ENCODE data around the gene MLPH. TPM values are rescaled to one million over a fixed set of nuclear protein-coding genes. Genes with fewer than 3 reads are reported as not detected.

The MLPH gene
- total RNA-seq, 1 donor from 2014 or later = 27.3 TPM

DNA sequence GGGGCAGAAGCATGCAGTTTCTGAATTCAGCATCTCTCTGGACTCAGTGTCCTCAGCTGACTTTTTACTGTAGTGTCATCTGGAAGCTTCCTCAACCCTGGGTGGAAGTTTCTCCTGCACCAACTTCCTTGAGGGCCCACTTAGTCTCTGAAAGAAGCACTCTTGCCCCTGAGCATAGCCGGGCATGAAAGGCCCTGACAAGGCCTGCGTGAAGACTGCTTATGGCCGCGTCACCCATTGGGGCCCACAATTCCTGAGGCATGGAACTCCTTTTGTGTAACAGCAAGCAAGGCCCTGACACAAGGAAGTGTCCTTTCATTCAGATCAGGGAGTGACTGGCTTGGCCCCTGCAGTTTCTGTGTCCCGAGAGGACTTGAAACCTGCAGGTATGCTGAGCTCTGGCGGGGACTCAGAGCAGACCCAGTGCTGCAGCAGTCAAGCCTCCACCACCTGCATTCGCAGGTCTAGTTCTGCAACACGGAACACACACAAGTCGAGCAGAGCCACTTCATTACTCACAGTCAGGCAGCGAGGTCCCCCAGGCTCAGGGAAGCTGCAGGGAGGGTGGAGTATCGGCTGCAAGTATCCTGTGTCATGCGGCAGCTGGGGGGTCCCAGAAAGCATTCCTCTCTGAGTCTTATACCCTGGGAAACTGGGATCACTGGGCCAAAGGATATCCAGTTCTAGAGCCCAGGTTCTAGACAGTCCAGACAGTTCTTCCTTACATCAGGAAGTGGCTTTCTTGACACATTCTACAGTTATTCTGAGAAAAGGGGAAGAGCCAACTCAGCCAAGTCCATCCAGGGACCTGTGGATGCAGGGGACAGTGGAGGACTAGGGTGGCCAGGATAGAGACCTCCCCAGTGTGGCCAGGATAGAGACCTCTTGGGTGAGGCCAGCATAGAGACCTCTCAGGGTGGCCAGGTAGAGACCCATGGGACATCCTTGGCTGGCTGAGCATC, 43.7 kb downstream of the MLPH start:
- Histone ChIP-seq H3K27me3 (ENCODE audit: control insufficient read depth, insufficient read depth, low read length) (no peaks in the 10 kb centered on the region), H3K4me3 (ENCODE audit: low read depth, low read length) (no peak overlapping the region), H3K36me3 (ENCODE audit: control insufficient read depth, insufficient read depth, low read length) (peaks cover 1% of the 10 kb centered on the region)
- TF ChIP-seq, protein P1, sequence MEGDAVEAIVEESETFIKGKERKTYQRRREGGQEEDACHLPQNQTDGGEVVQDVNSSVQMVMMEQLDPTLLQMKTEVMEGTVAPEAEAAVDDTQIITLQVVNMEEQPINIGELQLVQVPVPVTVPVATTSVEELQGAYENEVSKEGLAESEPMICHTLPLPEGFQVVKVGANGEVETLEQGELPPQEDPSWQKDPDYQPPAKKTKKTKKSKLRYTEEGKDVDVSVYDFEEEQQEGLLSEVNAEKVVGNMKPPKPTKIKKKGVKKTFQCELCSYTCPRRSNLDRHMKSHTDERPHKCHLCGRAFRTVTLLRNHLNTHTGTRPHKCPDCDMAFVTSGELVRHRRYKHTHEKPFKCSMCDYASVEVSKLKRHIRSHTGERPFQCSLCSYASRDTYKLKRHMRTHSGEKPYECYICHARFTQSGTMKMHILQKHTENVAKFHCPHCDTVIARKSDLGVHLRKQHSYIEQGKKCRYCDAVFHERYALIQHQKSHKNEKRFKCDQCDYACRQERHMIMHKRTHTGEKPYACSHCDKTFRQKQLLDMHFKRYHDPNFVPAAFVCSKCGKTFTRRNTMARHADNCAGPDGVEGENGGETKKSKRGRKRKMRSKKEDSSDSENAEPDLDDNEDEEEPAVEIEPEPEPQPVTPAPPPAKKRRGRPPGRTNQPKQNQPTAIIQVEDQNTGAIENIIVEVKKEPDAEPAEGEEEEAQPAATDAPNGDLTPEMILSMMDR (IDR thresholded peaks at IDR 0.05; ENCODE audit: insufficient read depth, low read length, poor library complexity, severe bottlenecking) = no peak
- no peak for DNase-seq (ENCODE audit: low read depth)

DNA sequence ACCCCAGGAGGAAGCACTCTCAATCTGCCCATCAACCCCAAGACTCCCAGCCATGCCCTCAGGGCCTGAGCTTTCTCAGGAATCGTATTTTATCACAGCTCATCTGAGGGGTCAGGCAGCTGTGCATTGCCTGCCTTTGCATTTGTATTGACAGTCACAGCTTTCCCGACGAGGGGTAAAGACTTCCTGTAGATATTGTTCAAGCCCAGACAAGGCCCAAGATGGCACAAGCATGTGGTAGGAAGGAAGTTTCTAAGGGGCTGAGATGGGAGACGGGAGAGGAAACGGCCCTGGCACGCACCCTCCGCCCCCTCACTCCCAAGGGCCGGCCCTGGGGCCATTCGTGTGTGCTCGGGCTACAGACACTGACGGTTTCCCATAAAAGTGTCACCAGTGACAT, 45.1 kb downstream of the MLPH start:
- Histone ChIP-seq H3K27me3 (ENCODE audit: control insufficient read depth, insufficient read depth, low read length) (no peaks in the 10 kb centered on the region), H3K36me3 (ENCODE audit: control insufficient read depth, insufficient read depth, low read length) (no peaks in the 10 kb centered on the region), H3K4me3 (ENCODE audit: low read depth, low read length) (no peak overlapping the region)
- TF ChIP-seq, protein P1 (IDR thresholded peaks at IDR 0.05; ENCODE audit: insufficient read depth, low read length, poor library complexity, severe bottlenecking) = no peak
- DNase-seq (ENCODE audit: low read depth) = no peak

DNA sequence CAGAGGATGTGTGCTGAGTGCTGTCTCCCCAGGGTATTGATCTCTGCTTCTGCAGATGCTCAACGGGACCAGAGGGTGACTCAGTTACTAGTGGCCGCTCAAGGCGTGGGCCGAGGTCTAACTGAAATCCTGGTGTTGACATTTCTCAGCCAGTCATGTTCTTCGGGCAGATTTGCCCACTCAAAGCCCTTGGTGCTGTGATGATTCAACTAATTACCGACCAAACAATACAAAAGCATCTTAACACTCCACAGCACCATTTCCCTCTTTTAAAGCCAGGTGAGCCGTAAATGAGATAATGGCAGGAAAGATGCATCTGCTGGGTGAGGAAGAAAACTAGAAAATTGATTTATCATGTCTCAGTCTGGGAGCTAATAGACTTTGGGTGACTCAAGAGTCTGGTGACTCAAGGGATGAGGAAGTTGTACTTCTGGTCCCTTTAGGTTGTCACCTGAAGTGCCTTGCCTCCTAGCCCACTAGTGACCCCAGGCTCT, 46.7 kb downstream of the MLPH start:
- H3K27me3 ChIP-seq (ENCODE audit: control insufficient read depth, insufficient read depth, low read length) = no peaks in the 10 kb centered on the region
- no peak for DNase-seq (ENCODE audit: low read depth)
- no peak overlapping the region for H3K4me3 ChIP-seq (ENCODE audit: low read depth, low read length)
- no peaks in the 10 kb centered on the region for H3K36me3 ChIP-seq (ENCODE audit: control insufficient read depth, insufficient read depth, low read length)
- TF ChIP-seq, protein P1 (IDR thresholded peaks at IDR 0.05; ENCODE audit: insufficient read depth, low read length, poor library complexity, severe bottlenecking) = no peak

GRCh38 chr2:237534380-237534779, 47.3 kb downstream of the MLPH start:
- H3K27me3 ChIP-seq (ENCODE audit: control insufficient read depth, insufficient read depth, low read length) = no peaks in the 10 kb centered on the region
- TF ChIP-seq, protein P1 (IDR thresholded peaks at IDR 0.05; ENCODE audit: insufficient read depth, low read length, poor library complexity, severe bottlenecking) = no peak
- H3K4me3 ChIP-seq (ENCODE audit: low read depth, low read length) = no peak overlapping the region
- DNase-seq (ENCODE audit: low read depth) = no peak
- no peaks in the 10 kb centered on the region for H3K36me3 ChIP-seq (ENCODE audit: control insufficient read depth, insufficient read depth, low read length)

DNA sequence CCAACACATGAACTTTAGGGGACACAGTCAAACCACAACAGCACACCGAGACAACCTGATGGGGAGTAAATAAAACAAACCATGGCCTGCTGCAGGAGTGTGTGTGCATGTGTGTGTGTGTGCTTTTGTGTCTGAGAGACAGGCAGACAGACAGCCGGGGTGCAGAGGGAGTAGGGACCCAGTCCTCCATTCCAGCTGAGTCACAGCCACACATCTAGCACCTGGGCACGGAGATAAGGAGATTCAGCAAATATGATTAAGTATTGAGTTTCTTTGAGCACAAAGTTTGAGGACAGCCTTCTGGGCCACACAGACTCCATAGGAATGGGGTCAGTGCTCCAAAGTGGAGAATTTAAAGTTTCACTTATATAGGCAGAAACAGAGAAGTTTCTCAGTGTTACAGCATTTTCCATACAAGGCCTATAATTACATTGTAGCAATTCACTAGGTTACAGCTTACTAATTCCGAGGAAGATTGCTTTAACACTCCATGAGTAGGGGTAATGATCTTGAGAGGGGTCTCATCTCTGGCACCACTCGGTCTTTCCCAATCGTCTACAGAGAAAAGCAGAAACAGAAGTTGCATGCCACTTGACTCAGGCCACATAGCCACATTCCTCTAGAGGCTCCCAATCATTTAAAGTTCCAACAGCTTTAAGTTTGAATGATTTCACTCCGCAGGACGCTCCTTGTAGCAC, 48.5 kb downstream of the MLPH start:
- Histone ChIP-seq H3K4me3 (ENCODE audit: low read depth, low read length) (no peak overlapping the region), H3K36me3 (ENCODE audit: control insufficient read depth, insufficient read depth, low read length) (no peaks in the 10 kb centered on the region), H3K27me3 (ENCODE audit: control insufficient read depth, insufficient read depth, low read length) (no peaks in the 10 kb centered on the region)
- no peak for DNase-seq (ENCODE audit: low read depth)
- TF ChIP-seq, protein P1 (IDR thresholded peaks at IDR 0.05; ENCODE audit: insufficient read depth, low read length, poor library complexity, severe bottlenecking) = no peak
